WTC11 (cell line): ENCODE results near the gene POMGNT1. TPM values are rescaled to one million over a fixed set of nuclear protein-coding genes. Genes with fewer than 3 reads are reported as not detected.

Source experiments
- ETV6 ChIP-seq: sonication (generic); formaldehyde crosslinking; IDR thresholded peaks from 2 replicates; pipeline ENCODE4 v1.8.1; 2022; ENCODE audit warnings: mild to moderate bottlenecking, missing genetic modification reagents
- FOXK1 ChIP-seq: sonication (generic); formaldehyde crosslinking; IDR thresholded peaks from 2 replicates; pipeline ENCODE4 v1.8.0; 2022; ENCODE audit warnings: mild to moderate bottlenecking, moderate library complexity, missing genetic modification reagents
- FOXP1 ChIP-seq: sonication (generic); formaldehyde crosslinking; IDR thresholded peaks from 2 replicates; pipeline ENCODE4 v1.8.0; 2022; ENCODE audit warnings: missing genetic modification reagents, mild to moderate bottlenecking, moderate library complexity, borderline replicate concordance
- MYBL2 ChIP-seq: sonication (generic); formaldehyde crosslinking; IDR thresholded peaks from 2 replicates; pipeline ENCODE4 v1.8.1; 2023; ENCODE audit warnings: mild to moderate bottlenecking, moderate library complexity, missing genetic modification reagents
- NFE2L1 ChIP-seq: sonication (generic); formaldehyde crosslinking; IDR thresholded peaks from 2 replicates; pipeline ENCODE4 v1.8.1; 2023; ENCODE audit warnings: missing genetic modification reagents
- NFYB ChIP-seq: sonication (generic); formaldehyde crosslinking; conservative IDR thresholded peaks from 2 replicates; pipeline ENCODE4 v1.8.0; 2022; ENCODE audit warnings: low read depth, missing genetic modification reagents
- RORB ChIP-seq: fragments of 250-450 bp; sonication (Bioruptor Pico); IDR thresholded peaks from 2 replicates; pipeline ENCODE4 v1.9.0; 2021; ENCODE audit warnings: mild to moderate bottlenecking
- SMAD3 ChIP-seq: sonication (generic); formaldehyde crosslinking; IDR thresholded peaks from 2 replicates; pipeline ENCODE4 v1.8.0; 2022; ENCODE audit warnings: missing genetic modification reagents, mild to moderate bottlenecking, borderline replicate concordance
- SP1 ChIP-seq: sonication (generic); formaldehyde crosslinking; conservative IDR thresholded peaks from 2 replicates; pipeline ENCODE4 v1.8.1; 2022; ENCODE audit warnings: missing genetic modification reagents
- TEAD1 ChIP-seq: sonication (generic); formaldehyde crosslinking; IDR thresholded peaks from 2 replicates; pipeline ENCODE4 v1.8.0; 2022; ENCODE audit warnings: mild to moderate bottlenecking, missing genetic modification reagents
- ZNF232 ChIP-seq: sonication (generic); formaldehyde crosslinking; IDR thresholded peaks from 2 replicates; pipeline ENCODE4 v1.8.0; 2022; ENCODE audit warnings: mild to moderate bottlenecking, missing genetic modification reagents
- total RNA-seq: library from RNA; stranded (reverse); gene quantifications from 3 replicates; pipeline ENCODE4 v1.2.3, GENCODE V29; 2021
- TF ChIP-seq, protein P1 (sequence below): sonication (generic); formaldehyde crosslinking; IDR thresholded peaks from 2 replicates; pipeline ENCODE4 v1.8.1; 2023; ENCODE audit warnings: mild to moderate bottlenecking, missing genetic modification reagents, borderline replicate concordance
- TF ChIP-seq, protein P2 (sequence below): sonication (generic); formaldehyde crosslinking; IDR thresholded peaks from 2 replicates; pipeline ENCODE4 v1.8.0; 2023; ENCODE audit warnings: mild to moderate bottlenecking, missing genetic modification reagents
- TF ChIP-seq, protein P3 (sequence below): sonication (generic); formaldehyde crosslinking; IDR thresholded peaks from 2 replicates; pipeline ENCODE4 v1.8.1; 2022; ENCODE audit warnings: low read depth, mild to moderate bottlenecking, moderate library complexity, missing genetic modification reagents, borderline replicate concordance
- TF ChIP-seq, protein P4 (sequence below): sonication (generic); formaldehyde crosslinking; IDR thresholded peaks from 2 replicates; pipeline ENCODE4 v1.8.1; 2022; ENCODE audit warnings: mild to moderate bottlenecking, moderate library complexity, missing genetic modification reagents
- TF ChIP-seq, protein P5 (sequence below): sonication (generic); formaldehyde crosslinking; IDR thresholded peaks from 2 replicates; pipeline ENCODE4 v1.8.1; 2023; ENCODE audit warnings: mild to moderate bottlenecking, missing genetic modification reagents

The POMGNT1 gene
- total RNA-seq, 1 experiment from 2014 or later = 42.5 TPM

DNA sequence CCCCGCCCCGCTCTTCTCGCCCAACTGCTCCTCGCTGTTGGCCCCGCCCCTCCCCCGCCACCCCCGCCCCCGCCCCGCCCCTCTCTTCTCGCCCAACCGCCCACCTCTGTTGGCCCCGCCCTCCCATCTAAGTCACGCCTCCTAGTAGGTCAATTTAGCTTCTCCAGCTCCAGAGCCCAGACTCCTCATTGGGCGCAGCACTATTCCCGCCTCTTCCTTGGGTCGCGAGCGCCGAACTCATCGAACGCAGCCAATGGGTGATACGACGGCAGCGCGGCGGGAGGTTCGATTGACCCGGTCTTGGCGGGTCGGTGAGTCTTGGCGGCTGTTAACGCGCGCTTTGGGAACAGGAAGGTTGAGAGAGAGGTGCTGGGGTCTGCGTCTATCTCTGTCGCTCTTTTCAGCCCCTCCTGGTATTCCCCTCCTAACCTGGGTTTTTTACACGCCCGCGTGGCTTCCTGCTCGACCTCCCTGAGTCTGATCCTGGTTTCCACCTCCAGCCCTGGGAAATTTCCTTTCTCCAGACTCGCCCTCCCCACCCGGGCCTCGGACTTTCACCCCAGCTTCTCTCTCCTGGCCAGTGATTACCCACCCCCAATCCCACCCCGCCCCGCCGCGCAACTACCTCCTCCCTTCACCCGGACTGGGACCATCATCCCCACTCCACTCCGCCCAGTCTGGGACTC lies 49.3 kb upstream of the POMGNT1 start, which contains the start of gene RAD54L (continued):
- TF ChIP-seq, protein P1, sequence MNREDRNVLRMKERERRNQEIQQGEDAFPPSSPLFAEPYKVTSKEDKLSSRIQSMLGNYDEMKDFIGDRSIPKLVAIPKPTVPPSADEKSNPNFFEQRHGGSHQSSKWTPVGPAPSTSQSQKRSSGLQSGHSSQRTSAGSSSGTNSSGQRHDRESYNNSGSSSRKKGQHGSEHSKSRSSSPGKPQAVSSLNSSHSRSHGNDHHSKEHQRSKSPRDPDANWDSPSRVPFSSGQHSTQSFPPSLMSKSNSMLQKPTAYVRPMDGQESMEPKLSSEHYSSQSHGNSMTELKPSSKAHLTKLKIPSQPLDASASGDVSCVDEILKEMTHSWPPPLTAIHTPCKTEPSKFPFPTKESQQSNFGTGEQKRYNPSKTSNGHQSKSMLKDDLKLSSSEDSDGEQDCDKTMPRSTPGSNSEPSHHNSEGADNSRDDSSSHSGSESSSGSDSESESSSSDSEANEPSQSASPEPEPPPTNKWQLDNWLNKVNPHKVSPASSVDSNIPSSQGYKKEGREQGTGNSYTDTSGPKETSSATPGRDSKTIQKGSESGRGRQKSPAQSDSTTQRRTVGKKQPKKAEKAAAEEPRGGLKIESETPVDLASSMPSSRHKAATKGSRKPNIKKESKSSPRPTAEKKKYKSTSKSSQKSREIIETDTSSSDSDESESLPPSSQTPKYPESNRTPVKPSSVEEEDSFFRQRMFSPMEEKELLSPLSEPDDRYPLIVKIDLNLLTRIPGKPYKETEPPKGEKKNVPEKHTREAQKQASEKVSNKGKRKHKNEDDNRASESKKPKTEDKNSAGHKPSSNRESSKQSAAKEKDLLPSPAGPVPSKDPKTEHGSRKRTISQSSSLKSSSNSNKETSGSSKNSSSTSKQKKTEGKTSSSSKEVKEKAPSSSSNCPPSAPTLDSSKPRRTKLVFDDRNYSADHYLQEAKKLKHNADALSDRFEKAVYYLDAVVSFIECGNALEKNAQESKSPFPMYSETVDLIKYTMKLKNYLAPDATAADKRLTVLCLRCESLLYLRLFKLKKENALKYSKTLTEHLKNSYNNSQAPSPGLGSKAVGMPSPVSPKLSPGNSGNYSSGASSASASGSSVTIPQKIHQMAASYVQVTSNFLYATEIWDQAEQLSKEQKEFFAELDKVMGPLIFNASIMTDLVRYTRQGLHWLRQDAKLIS (CRISPR knock-in tag) = no peak
- TF ChIP-seq, protein P2, sequence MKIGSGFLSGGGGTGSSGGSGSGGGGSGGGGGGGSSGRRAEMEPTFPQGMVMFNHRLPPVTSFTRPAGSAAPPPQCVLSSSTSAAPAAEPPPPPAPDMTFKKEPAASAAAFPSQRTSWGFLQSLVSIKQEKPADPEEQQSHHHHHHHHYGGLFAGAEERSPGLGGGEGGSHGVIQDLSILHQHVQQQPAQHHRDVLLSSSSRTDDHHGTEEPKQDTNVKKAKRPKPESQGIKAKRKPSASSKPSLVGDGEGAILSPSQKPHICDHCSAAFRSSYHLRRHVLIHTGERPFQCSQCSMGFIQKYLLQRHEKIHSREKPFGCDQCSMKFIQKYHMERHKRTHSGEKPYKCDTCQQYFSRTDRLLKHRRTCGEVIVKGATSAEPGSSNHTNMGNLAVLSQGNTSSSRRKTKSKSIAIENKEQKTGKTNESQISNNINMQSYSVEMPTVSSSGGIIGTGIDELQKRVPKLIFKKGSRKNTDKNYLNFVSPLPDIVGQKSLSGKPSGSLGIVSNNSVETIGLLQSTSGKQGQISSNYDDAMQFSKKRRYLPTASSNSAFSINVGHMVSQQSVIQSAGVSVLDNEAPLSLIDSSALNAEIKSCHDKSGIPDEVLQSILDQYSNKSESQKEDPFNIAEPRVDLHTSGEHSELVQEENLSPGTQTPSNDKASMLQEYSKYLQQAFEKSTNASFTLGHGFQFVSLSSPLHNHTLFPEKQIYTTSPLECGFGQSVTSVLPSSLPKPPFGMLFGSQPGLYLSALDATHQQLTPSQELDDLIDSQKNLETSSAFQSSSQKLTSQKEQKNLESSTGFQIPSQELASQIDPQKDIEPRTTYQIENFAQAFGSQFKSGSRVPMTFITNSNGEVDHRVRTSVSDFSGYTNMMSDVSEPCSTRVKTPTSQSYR (CRISPR knock-in tag) = no peak
- TF ChIP-seq NFYB = peak; percentile 95
- TF ChIP-seq RORB (CRISPR knock-in tag) = no peak
- TF ChIP-seq NFE2L1 (CRISPR knock-in tag) = peak; percentile 85; the same call in 1 of the 2 replicates
- TF ChIP-seq MYBL2 = peak; percentile 95
- TF ChIP-seq, protein P3, sequence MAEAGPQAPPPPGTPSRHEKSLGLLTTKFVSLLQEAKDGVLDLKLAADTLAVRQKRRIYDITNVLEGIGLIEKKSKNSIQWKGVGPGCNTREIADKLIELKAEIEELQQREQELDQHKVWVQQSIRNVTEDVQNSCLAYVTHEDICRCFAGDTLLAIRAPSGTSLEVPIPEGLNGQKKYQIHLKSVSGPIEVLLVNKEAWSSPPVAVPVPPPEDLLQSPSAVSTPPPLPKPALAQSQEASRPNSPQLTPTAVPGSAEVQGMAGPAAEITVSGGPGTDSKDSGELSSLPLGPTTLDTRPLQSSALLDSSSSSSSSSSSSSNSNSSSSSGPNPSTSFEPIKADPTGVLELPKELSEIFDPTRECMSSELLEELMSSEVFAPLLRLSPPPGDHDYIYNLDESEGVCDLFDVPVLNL (CRISPR knock-in tag) = peak; percentile 99
- TF ChIP-seq SP1 (CRISPR knock-in tag) = peak; percentile 99
- TF ChIP-seq, protein P4, sequence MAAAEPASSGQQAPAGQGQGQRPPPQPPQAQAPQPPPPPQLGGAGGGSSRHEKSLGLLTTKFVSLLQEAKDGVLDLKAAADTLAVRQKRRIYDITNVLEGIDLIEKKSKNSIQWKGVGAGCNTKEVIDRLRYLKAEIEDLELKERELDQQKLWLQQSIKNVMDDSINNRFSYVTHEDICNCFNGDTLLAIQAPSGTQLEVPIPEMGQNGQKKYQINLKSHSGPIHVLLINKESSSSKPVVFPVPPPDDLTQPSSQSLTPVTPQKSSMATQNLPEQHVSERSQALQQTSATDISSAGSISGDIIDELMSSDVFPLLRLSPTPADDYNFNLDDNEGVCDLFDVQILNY (CRISPR knock-in tag) = peak; percentile 98
- TF ChIP-seq ZNF232 = peak; percentile 62; the same call in 1 of the 2 replicates
- TF ChIP-seq, protein P5, sequence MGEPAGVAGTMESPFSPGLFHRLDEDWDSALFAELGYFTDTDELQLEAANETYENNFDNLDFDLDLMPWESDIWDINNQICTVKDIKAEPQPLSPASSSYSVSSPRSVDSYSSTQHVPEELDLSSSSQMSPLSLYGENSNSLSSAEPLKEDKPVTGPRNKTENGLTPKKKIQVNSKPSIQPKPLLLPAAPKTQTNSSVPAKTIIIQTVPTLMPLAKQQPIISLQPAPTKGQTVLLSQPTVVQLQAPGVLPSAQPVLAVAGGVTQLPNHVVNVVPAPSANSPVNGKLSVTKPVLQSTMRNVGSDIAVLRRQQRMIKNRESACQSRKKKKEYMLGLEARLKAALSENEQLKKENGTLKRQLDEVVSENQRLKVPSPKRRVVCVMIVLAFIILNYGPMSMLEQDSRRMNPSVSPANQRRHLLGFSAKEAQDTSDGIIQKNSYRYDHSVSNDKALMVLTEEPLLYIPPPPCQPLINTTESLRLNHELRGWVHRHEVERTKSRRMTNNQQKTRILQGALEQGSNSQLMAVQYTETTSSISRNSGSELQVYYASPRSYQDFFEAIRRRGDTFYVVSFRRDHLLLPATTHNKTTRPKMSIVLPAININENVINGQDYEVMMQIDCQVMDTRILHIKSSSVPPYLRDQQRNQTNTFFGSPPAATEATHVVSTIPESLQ (CRISPR knock-in tag) = no peak
- TF ChIP-seq FOXP1 = peak; percentile 67; the same call in 1 of the 2 replicates
- TF ChIP-seq ETV6 (CRISPR knock-in tag) = peak; percentile 22
- peak; percentile 88 for TF ChIP-seq FOXK1 (CRISPR knock-in tag)
- TF ChIP-seq TEAD1 = 0 out of 2 replicates have a peak, but pooled peaks have one; percentile 19
- TF ChIP-seq SMAD3 (CRISPR knock-in tag) = 0 out of 2 replicates have a peak, but pooled peaks have one; percentile 67
